ENCODE results near the gene VEPH1.

- TF ChIP-seq CTCF (conservative IDR thresholded peaks at IDR 0.05; ENCODE audit: low read depth, low read length) (no peak), EZH2 (IDR thresholded peaks at IDR 0.05; ENCODE audit: low read length, unreplicated experiment) (no peak), EZH2phosphoT487 (IDR thresholded peaks at IDR 0.05; ENCODE audit: borderline replicate concordance, low read length) (no peak)
These were observed 269.3 kb downstream of the VEPH1 start for GRCh38 chr3:157233923-157234322.

Measured in PC-3 (cell line).